Brain microvascular endothelial cell (primary cell): Measurements from ENCODE around the gene STT3A.

Experiments
- DNase-seq: peaks from one replicate; pipeline ENCODE4 v3.0.0-alpha.2; 2020
- H3K27ac ChIP-seq: fragments of 250-450 bp; sonication (Bioruptor Pico); 2 replicates; pipeline ENCODE4 v1.5.1; 2020; ENCODE audit warnings: mild to moderate bottlenecking, moderate library complexity
- H3K27me3 ChIP-seq: fragments of 250-450 bp; sonication (Bioruptor Pico); replicated peaks from 2 replicates; pipeline ENCODE4 v1.5.1; 2020; ENCODE audit warnings: mild to moderate bottlenecking
- H3K36me3 ChIP-seq: fragments of 250-450 bp; sonication (Bioruptor Pico); replicated peaks from 2 replicates; pipeline ENCODE4 v1.5.1; 2020; ENCODE audit warnings: mild to moderate bottlenecking
- H3K4me3 ChIP-seq: 2 replicates; pipeline ENCODE4 v1.5.1; 2011; ENCODE audit warnings: low read depth, mild to moderate bottlenecking, control low read depth, low read length, moderate library complexity
- in situ Hi-C: cut with HindIII; loops from 2 replicates; pipeline ENCODE4 v1.10.0; 2017; ENCODE audit warnings: low sequenced_read_pairs, low pct_ligation_motif_present
- TF ChIP-seq, protein P1 (sequence below): IDR thresholded peaks from 2 replicates; pipeline ENCODE4 v1.5.1; 2011; ENCODE audit warnings: low read depth, mild to moderate bottlenecking, moderate library complexity, low read length, control low read depth, inconsistent platforms; ENCODE audit errors: missing control alignments

Gene STT3A

DNA sequence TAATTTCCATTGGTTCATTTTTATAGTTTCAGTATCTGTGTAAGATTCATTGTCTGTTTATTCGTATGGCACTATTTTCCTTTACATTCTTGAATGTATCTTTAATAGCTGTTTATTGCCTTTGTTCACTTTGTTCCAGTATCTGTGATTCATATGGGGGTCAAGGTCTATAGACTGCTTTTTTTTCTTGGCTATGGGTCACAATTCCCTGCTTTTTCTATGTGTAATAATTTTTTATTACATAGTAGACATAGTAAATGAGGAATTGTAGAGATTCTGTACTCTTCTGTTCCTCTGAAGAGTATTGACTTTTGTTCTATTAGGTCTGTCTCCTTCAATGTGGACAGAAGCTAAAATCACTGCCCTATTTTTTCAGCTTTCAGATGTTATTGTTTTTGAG, 77.5 kb downstream of the STT3A start:
- no peaks in the 10 kb centered on the region for H3K36me3 ChIP-seq
- H3K4me3 ChIP-seq: no peak overlapping the region
- H3K27ac ChIP-seq: no peak overlapping the region
- no peaks in the 10 kb centered on the region for H3K27me3 ChIP-seq
- TF ChIP-seq, protein P1, sequence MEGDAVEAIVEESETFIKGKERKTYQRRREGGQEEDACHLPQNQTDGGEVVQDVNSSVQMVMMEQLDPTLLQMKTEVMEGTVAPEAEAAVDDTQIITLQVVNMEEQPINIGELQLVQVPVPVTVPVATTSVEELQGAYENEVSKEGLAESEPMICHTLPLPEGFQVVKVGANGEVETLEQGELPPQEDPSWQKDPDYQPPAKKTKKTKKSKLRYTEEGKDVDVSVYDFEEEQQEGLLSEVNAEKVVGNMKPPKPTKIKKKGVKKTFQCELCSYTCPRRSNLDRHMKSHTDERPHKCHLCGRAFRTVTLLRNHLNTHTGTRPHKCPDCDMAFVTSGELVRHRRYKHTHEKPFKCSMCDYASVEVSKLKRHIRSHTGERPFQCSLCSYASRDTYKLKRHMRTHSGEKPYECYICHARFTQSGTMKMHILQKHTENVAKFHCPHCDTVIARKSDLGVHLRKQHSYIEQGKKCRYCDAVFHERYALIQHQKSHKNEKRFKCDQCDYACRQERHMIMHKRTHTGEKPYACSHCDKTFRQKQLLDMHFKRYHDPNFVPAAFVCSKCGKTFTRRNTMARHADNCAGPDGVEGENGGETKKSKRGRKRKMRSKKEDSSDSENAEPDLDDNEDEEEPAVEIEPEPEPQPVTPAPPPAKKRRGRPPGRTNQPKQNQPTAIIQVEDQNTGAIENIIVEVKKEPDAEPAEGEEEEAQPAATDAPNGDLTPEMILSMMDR: no peak
- DNase-seq: no peak
- in situ Hi-C loops: no loop called here

DNA sequence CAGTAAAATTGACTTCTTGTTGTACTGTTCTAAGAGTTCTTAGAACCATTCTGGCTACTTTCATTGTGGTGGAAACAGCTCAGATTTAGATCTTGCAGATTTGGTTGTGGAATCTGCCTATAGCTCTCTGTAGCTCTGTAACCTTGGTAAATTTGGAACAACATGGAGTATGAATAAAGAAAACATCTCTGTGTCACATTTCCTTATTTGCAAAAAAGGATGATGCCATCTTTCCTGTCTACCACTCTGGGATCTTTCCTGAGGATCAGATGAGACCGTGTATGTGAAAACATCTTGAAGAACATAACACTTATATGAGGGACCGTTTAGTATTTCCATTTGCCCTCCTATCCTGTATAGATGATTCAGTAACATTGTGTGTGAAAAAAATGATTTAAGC, 78.9 kb downstream of the STT3A start:
- DNase-seq: no peak
- TF ChIP-seq, protein P1: no peak
- no peaks in the 10 kb centered on the region for H3K27me3 ChIP-seq
- in situ Hi-C loops: no loop called here
- H3K27ac ChIP-seq: no peak overlapping the region
- H3K36me3 ChIP-seq: no peaks in the 10 kb centered on the region
- H3K4me3 ChIP-seq: no peak overlapping the region
